Right lobe of liver (tissue), 6 donors: Measurements from ENCODE around the gene DOCK2. TPM values are rescaled to one million over a fixed set of nuclear protein-coding genes. Genes with fewer than 3 reads are reported as not detected.
"Not testable (repeated sequence)": the region's sequence is repeated elsewhere in the genome, so short reads cannot be mapped to it uniquely, and the experiment has no call there.

Source experiments
- ATAC-seq, 4 donors: fragments of 200-7000 bp; cut with Tn5 transposase; one replicate each; pipeline ENCODE4 v1.9.1; 2020; ENCODE audit warnings: mild to moderate bottlenecking in 4 of 4, moderate library complexity in 4 of 4
- DNase-seq, 3 donors: peaks; one replicate each; pipeline ENCODE4 v3.0.0-alpha.2; 2020
- H3K27ac ChIP-seq, 3 donors: fragments of 200-600 bp; one replicate each; pipeline ENCODE4 v1.8.0; 2022
- H3K27me3 ChIP-seq, 2 donors: fragments of 200-600 bp; one replicate each; pipeline ENCODE4 v1.8.0; 2022
- H3K36me3 ChIP-seq, 4 donors: fragments of 200-600 bp; sonication (generic) in 1 of 4; one replicate each; pipeline versions ENCODE4 v1.5.1 to v1.8.0; 2017 to 2022; ENCODE audit warnings: control low read depth in 1 of 4
- H3K4me1 ChIP-seq, 4 donors: fragments of 200-600 bp; sonication (generic) in 1 of 4; one replicate each; pipeline versions ENCODE4 v1.5.1 to v1.8.0; 2017 to 2022; ENCODE audit warnings: control low read depth in 1 of 4
- H3K4me3 ChIP-seq, 3 donors: fragments of 200-600 bp; one replicate each; pipeline ENCODE4 v1.8.0; 2022
- H3K9me3 ChIP-seq, 4 donors: fragments of 200-600 bp; sonication (generic) in 1 of 4; one replicate each; pipeline versions ENCODE4 v1.5.1 to v1.8.0; 2017 to 2022; ENCODE audit warnings: control low read depth in 1 of 4
- POLR2A ChIP-seq: fragments of 450-650 bp; IDR thresholded peaks from one replicate; pipeline ENCODE4 v1.6.1; 2017; ENCODE audit warnings: antibody characterized with exemption, mild to moderate bottlenecking
- WGBS: methylation state at CpG from one replicate; pipeline ENCODE4 v1.1.6; 2018; ENCODE audit warnings: low coverage, low lambda C conversion rate; ENCODE audit not compliant: insufficient coverage; ENCODE audit errors: missing lambda C conversion rate; 5-methylcytosine and 5-hydroxymethylcytosine counted together
- intact Hi-C, 2 donors: fragments of 100-400 bp; cut with DNase I; formaldehyde crosslinking; loops; one replicate each; pipeline versions ENCODE4 v1.11.2 to v1.14.1; 2022
- total RNA-seq, 6 experiments: library from RNA; depleted of rRNA in 2 of 6; stranded (reverse); fragments of >200 nt in 2 of 6; fragmentation: NEBNext Ultra II Directional in 3 of 6; extraction: Animal tissue kit (Norgen Biotek cat#: 25700) in 3 of 6; gene quantifications; one replicate each; pipeline versions ENCODE4 v1.1.0 to v1.2.4, GENCODE V29; 2016 to 2023
- TF ChIP-seq, protein P1 (sequence below), 4 donors: fragments of 200-600 bp in 3 of 4; fragments of 450-650 bp in 1 of 4; IDR thresholded peaks; one replicate each; pipeline versions ENCODE4 v1.5.1 to v1.8.0; 2016 to 2022; ENCODE audit warnings: antibody characterized with exemption in 4 of 4, mild to moderate bottlenecking in 2 of 4
- donor health status: DM: no; HTN: yes; CAD: no.
- donor health status: DM: no; HTN: no; CAD: no.
- donor health status: DM: no; HTN: no; CAD: no.
- donor health status: DM: no; HTN: yes; CAD: no.
- donor health status: DM: no; HTN: yes; CAD: no.

The DOCK2 gene
- total RNA-seq, 6 experiments from 2014 or later: 5.0 to 14.5 (median 7.4) TPM

DNA sequence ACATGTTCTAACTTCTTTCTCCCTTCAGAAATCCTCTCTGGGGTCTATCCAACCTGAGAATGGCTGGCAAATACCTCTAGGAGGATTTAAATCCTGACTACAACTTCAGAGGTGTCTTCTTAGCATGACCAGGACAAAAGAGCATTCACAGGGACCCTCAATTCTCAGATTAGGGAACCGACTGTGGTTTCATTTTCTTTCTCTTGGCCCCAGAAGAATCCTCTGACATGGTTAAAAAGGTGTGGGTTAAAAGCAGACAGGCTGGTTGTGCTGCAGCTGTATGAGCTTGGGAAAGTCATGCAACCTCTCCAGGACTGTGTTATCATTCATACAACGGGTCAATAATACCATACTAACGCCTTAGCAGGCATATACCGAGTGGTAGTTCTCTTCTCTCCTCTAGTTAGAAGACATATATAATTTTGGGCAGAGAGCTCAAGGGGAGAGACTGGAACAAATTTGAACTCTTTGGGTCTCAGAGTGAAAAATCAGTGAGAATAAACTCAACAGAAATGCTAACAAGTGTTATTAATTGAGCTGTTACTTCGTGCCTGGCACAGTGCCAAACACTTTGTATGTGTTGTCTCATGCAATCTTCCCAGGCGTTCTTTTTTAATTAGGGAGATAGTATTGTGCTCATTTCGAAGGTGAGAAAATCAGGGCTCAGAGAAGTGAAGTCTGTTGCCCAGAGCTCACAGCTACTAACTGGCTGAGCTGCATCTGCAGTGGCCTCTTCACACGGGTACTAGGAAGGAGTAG, 308.0 kb downstream of the DOCK2 start:
- ATAC-seq (no peak), DNase-seq (no peak)
- Histone ChIP-seq H3K27ac (no peak overlapping the region), H3K27me3 (no peaks in the 10 kb centered on the region), H3K9me3 (no peaks in the 10 kb centered on the region), H3K4me3 (no peak overlapping the region), H3K4me1 (no peaks in the 10 kb centered on the region), H3K36me3 (no peaks in the 10 kb centered on the region)
- TF ChIP-seq POLR2A: no peak
- TF ChIP-seq, protein P1, sequence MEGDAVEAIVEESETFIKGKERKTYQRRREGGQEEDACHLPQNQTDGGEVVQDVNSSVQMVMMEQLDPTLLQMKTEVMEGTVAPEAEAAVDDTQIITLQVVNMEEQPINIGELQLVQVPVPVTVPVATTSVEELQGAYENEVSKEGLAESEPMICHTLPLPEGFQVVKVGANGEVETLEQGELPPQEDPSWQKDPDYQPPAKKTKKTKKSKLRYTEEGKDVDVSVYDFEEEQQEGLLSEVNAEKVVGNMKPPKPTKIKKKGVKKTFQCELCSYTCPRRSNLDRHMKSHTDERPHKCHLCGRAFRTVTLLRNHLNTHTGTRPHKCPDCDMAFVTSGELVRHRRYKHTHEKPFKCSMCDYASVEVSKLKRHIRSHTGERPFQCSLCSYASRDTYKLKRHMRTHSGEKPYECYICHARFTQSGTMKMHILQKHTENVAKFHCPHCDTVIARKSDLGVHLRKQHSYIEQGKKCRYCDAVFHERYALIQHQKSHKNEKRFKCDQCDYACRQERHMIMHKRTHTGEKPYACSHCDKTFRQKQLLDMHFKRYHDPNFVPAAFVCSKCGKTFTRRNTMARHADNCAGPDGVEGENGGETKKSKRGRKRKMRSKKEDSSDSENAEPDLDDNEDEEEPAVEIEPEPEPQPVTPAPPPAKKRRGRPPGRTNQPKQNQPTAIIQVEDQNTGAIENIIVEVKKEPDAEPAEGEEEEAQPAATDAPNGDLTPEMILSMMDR (IDR thresholded peaks at IDR 0.05): no peak
- intact Hi-C loops: no loop called here
- 47% methylated on average over 8 of the region's 8 CpGs for WGBS

DNA sequence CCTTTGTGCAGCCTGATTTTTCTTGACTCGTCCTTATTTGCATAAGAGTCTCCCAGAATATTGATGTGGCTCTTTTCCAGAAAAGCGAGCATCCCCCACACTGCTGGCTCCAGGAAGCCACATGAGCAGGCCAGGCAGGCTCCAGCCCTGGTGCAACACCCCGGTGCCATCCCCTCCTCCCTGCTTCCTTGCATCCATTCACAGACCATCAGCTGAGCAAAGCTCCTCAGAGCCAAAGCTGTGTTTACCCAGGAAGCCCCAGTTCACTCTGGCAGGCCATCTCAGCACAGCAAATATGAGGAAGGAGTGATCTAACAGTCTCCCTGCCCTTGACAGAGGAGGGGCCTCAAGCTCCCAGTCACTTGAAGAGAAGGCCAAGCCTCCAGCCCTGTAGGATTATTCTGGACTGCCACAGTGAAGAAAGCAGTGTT, 308.8 kb downstream of the DOCK2 start:
- no peaks in the 10 kb centered on the region for H3K4me1 ChIP-seq
- no peaks in the 10 kb centered on the region for H3K9me3 ChIP-seq
- H3K27ac ChIP-seq: no peak overlapping the region
- ATAC-seq: peak; percentile 24 to 56 (median 42)
- TF ChIP-seq POLR2A: no peak
- TF ChIP-seq, protein P1 (IDR thresholded peaks at IDR 0.05): no peak
- WGBS: 7% methylated on average over 3 of the region's 3 CpGs
- H3K36me3 ChIP-seq: no peaks in the 10 kb centered on the region
- intact Hi-C loops: no loop called here
- peak in 1 of 3 donors; percentile 20 for DNase-seq
- no peaks in the 10 kb centered on the region for H3K27me3 ChIP-seq
- H3K4me3 ChIP-seq: no peak overlapping the region

DNA sequence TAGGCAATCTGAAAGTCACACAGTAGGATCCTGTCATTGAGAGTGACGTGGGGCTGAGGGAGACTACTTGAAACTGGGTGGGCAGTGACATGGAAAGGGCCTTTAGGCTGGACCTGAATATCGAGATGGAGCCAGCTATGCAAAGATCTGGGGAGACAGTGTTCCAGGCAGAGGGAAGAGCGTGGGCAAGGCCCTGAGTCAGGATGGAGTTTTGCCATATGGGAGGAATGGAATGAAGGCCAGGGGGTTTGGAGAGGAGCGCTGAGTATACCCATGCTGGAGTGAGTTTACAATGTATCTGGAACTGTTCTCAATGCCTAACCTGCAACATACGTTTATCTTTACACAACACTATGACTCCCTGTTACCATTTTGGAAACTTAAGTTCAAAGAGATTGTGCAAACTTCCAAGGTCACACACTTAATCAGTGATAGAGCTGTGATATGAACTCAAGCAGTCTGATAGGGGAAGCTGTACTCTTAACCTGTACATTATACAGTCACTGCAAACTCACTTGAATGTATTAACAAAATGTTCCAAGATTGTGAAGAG, 309.7 kb downstream of the DOCK2 start:
- no peak for DNase-seq
- Histone ChIP-seq H3K36me3 (no peaks in the 10 kb centered on the region), H3K27me3 (no peaks in the 10 kb centered on the region), H3K4me3 (no peak overlapping the region), H3K27ac (no peak overlapping the region), H3K9me3 (no peaks in the 10 kb centered on the region), H3K4me1 (no peaks in the 10 kb centered on the region)
- no peak for ATAC-seq
- intact Hi-C loops: no loop called here
- 63% methylated on average over 5 of the region's 5 CpGs for WGBS
- TF ChIP-seq, protein P1 (IDR thresholded peaks at IDR 0.05): no peak
- no peak for TF ChIP-seq POLR2A

DNA sequence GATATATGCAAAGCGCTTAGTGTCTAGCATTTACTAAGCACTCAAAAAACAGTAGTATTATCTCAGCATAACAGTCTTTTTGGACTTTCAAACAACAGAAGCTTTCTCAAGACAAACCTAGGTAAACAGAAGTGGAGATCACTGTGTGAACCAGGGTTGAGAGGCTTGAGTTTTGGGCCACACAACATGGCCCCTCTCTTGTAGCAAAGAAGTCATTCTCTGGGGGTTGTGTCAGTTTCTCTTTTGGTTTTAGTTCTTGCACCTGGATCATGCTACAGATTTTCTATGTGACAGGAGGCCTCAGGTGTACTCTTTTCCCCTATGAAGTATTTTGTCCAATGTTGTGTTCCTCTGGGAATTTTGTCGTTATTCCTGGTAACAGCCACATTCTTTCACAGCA, 313.3 kb downstream of the DOCK2 start:
- Histone ChIP-seq H3K9me3 (no peaks in the 10 kb centered on the region), H3K27ac (no peak overlapping the region), H3K36me3 (no peaks in the 10 kb centered on the region), H3K27me3 (no peaks in the 10 kb centered on the region), H3K4me3 (no peak overlapping the region), H3K4me1 (no peaks in the 10 kb centered on the region)
- ATAC-seq (no peak), DNase-seq (no peak)
- TF ChIP-seq, protein P1 (IDR thresholded peaks at IDR 0.05): no peak
- TF ChIP-seq POLR2A: no peak
- 67% methylated on average over 2 of the region's 2 CpGs for WGBS
- intact Hi-C loops: no loop called here

DNA sequence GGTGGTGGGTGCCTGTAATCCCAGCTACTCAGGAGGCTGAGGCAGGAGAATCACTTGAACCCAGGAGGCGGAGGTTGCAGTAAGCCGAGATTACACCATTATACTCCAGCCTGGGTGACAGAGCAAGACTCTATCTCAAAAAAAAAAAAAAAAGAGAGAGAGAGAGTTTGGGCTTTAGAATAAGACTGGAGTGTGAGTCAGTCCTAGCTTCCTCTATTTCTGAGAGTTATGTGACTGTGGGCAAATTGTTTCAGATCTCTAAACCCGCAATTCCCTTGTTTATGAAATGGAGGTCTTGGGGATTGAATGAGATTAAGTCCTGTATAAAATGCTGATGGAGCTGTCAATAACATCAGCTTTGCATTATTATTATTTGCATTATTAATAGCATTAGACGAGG, 316.1 kb downstream of the DOCK2 start:
- H3K27ac ChIP-seq, H3K36me3 ChIP-seq, intact Hi-C loops, H3K4me1 ChIP-seq, H3K9me3 ChIP-seq, H3K4me3 ChIP-seq, H3K27me3 ChIP-seq, DNase-seq, ATAC-seq: not testable (repeated sequence)
- 42% methylated on average over 4 of the region's 4 CpGs for WGBS
